Testis (tissue), 5 donors: ENCODE measurements around the gene DGKH. TPM values are rescaled to one million over a fixed set of nuclear protein-coding genes. Genes with fewer than 3 reads are reported as not detected.

Source experiments
- DNase-seq: peaks from one replicate; pipeline ENCODE4 v3.0.0-alpha.2; 2019
- H3K27ac ChIP-seq, 2 donors: fragments of 200-600 bp; sonication (generic); one replicate each; pipeline ENCODE4 v1.5.1; 2019
- H3K27me3 ChIP-seq: fragments of 200-600 bp; sonication (generic); one replicate; pipeline ENCODE4 v1.5.1; 2019
- H3K36me3 ChIP-seq: fragments of 200-600 bp; sonication (generic); one replicate; pipeline ENCODE4 v1.5.1; 2017; ENCODE audit warnings: low read depth; ENCODE audit errors: missing control alignments
- H3K4me1 ChIP-seq: fragments of 200-600 bp; sonication (generic); one replicate; pipeline ENCODE4 v1.5.1; 2019
- H3K4me3 ChIP-seq, 2 donors: fragments of 200-600 bp; sonication (generic); one replicate each; pipeline ENCODE4 v1.5.1; 2017 to 2019
- H3K9me3 ChIP-seq: fragments of 200-600 bp; sonication (generic); one replicate; pipeline ENCODE4 v1.5.1; 2017
- POLR2A ChIP-seq: fragments of 450-650 bp; IDR thresholded peaks from one replicate; pipeline ENCODE4 v1.6.1; 2017; ENCODE audit warnings: antibody characterized with exemption, mild to moderate bottlenecking, moderate library complexity
- WGBS, 2 donors: methylation state at CpG; one replicate each; pipeline ENCODE4 v1.1.5; 2018; 5-methylcytosine and 5-hydroxymethylcytosine counted together
- intact Hi-C: fragments of 100-400 bp; cut with DNase I; formaldehyde crosslinking; loops from one replicate; pipeline ENCODE4 v1.15.1; 2023; ENCODE audit warnings: low total_unique reads
- long read RNA-seq, 2 donors: transcript quantifications; one replicate each; lab custom pipeline, GENCODE V29; 2026
- polyA plus RNA-seq: library from polyadenylated mRNA; stranded (reverse); fragments of 350-450 nt; fragmentation: Illumina TruSeq; extraction: RNeasy Lipid Tissue Mini Kit (QIAGEN cat#74804); gene quantifications from one replicate; pipeline ENCODE4 v1.2.3, GENCODE V29; 2014; ENCODE audit warnings: low read depth, low replicate concordance; ENCODE audit not compliant: insufficient read depth
- total RNA-seq, 2 donors: library from RNA; depleted of rRNA; stranded (reverse); fragments of >200 nt; gene quantifications; one replicate each; pipeline ENCODE4 v1.2.3, GENCODE V29; 2016
- TF ChIP-seq, protein P1 (sequence below), 3 experiments: fragments of 450-650 bp in 2 of 3; fragments of 200-600 bp in 1 of 3; sonication (generic) in 1 of 3; IDR thresholded peaks; one replicate each; pipeline ENCODE4 v1.5.1; 2016 to 2019; ENCODE audit warnings: antibody characterized with exemption in 3 of 3, mild to moderate bottlenecking in 2 of 3, moderate library complexity in 1 of 3

The DGKH gene, protein sequence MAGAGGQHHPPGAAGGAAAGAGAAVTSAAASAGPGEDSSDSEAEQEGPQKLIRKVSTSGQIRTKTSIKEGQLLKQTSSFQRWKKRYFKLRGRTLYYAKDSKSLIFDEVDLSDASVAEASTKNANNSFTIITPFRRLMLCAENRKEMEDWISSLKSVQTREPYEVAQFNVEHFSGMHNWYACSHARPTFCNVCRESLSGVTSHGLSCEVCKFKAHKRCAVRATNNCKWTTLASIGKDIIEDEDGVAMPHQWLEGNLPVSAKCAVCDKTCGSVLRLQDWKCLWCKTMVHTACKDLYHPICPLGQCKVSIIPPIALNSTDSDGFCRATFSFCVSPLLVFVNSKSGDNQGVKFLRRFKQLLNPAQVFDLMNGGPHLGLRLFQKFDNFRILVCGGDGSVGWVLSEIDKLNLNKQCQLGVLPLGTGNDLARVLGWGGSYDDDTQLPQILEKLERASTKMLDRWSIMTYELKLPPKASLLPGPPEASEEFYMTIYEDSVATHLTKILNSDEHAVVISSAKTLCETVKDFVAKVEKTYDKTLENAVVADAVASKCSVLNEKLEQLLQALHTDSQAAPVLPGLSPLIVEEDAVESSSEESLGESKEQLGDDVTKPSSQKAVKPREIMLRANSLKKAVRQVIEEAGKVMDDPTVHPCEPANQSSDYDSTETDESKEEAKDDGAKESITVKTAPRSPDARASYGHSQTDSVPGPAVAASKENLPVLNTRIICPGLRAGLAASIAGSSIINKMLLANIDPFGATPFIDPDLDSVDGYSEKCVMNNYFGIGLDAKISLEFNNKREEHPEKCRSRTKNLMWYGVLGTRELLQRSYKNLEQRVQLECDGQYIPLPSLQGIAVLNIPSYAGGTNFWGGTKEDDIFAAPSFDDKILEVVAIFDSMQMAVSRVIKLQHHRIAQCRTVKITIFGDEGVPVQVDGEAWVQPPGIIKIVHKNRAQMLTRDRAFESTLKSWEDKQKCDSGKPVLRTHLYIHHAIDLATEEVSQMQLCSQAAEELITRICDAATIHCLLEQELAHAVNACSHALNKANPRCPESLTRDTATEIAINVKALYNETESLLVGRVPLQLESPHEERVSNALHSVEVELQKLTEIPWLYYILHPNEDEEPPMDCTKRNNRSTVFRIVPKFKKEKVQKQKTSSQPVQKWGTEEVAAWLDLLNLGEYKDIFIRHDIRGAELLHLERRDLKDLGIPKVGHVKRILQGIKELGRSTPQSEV
- total RNA-seq (10 to 100 TPM in 1 of 2 donors, 1 to 10 TPM in 1; 6.3 to 11.5 TPM), polyA plus RNA-seq (9.8 TPM)
- long read RNA-seq, donor 1, full-length matches to known transcripts, result 1 of 1 reads
- long read RNA-seq, donor 1, partial matches to known transcripts, result 0 of 1 reads
- long read RNA-seq, donor 1, other reads (novel, unspliced or antisense), result 0 of 1 reads
- long read RNA-seq, donor 2, result 0 reads

DNA sequence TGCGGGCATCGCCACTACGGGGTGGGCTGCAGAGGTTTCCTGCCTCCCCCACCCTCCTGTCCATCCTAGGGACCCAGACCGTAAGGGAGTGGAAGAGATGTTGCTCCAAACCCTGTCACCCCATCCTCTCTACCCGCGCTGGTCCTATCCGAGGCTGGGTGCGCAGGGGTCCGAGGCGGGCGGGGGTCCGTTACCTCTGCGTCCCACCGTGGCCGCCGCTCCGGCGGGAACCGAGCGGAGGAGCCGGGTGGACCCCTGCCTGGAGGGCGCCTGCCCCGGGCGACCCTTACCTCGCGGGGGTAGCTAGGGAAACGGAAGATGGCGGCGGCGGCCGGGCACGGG is at the start of gene DGKH:
Gene DGKH (plus strand): TSS at position 307 of the 342 bp plus-strand sequence. CDS start 126 bp downstream, outside the sequence.
- Histone ChIP-seq H3K4me3 (peak within 1 kb of the TSS; percentile 68 to 88), H3K27me3 (no peaks in the 10 kb centered on the region), H3K27ac (peak within 1 kb of the TSS; percentile 75 to 90), H3K4me1 (peaks cover 12% of the 10 kb centered on the region), H3K9me3 (no peaks in the 10 kb centered on the region), H3K36me3 (no peaks in the 10 kb centered on the region)
- TF ChIP-seq POLR2A, result no peak
- TF ChIP-seq, protein P1, sequence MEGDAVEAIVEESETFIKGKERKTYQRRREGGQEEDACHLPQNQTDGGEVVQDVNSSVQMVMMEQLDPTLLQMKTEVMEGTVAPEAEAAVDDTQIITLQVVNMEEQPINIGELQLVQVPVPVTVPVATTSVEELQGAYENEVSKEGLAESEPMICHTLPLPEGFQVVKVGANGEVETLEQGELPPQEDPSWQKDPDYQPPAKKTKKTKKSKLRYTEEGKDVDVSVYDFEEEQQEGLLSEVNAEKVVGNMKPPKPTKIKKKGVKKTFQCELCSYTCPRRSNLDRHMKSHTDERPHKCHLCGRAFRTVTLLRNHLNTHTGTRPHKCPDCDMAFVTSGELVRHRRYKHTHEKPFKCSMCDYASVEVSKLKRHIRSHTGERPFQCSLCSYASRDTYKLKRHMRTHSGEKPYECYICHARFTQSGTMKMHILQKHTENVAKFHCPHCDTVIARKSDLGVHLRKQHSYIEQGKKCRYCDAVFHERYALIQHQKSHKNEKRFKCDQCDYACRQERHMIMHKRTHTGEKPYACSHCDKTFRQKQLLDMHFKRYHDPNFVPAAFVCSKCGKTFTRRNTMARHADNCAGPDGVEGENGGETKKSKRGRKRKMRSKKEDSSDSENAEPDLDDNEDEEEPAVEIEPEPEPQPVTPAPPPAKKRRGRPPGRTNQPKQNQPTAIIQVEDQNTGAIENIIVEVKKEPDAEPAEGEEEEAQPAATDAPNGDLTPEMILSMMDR (IDR thresholded peaks at IDR 0.05), result no peak
- 0% methylated on average over 31 of the region's 32 CpGs; no CpG with 5 or more reads in 1 of the 2 donors for WGBS, 2 donors
- no peak for DNase-seq
- intact Hi-C loops, result no loop called here

DNA sequence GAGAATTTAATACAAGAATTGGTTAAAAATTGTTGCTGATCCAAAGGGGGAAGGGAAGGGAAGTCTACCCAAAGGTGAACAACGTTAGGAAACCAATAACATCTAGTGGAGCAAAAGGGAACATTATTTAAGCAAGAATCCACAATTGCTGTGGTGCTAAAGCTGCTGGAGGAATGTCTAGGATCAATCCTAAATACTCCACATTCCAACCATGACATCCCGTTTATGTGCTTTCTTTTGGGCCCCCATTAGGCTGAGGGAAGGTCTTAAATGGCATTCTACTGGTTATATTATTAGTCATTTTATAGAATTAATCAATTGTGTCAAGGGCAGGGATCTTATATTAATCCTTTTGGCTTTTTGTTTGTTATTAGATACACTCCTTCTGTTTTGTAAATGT is 47.6 kb upstream of the DGKH start:
- H3K4me1 ChIP-seq, result peaks cover 4% of the 10 kb centered on the region
- H3K27ac ChIP-seq, result no peak overlapping the region
- intact Hi-C loops, result no loop called here
- no peak for DNase-seq
- H3K9me3 ChIP-seq, result no peaks in the 10 kb centered on the region
- H3K27me3 ChIP-seq, result no peaks in the 10 kb centered on the region
- 62 to 66% methylated on average over 2 of the region's 2 CpGs for WGBS, 2 donors
- no peak overlapping the region for H3K4me3 ChIP-seq
- no peak for TF ChIP-seq POLR2A
- TF ChIP-seq, protein P1 (IDR thresholded peaks at IDR 0.05), result no peak
- H3K36me3 ChIP-seq, result no peaks in the 10 kb centered on the region

DNA sequence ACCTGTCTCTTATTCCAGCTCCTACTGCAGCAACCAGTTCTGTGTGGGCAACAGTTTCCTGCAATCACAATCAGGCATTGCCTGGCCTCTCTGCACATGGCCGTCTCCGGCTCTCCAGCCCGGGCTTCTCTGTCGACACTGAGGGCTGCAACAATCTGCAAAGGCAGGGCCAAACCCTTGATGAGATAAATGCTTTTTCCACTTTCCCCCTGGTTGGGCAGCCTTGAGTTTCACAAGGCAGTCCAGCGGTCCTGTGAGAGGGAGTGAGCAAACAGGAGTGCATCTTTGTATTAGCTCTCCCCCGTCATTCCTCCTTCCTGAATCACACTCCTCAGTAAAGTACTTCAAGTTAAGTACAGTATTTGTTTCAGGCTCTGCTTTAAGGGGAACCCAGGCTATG is 46.9 kb upstream of the DGKH start:
- TF ChIP-seq POLR2A, result no peak
- TF ChIP-seq, protein P1 (IDR thresholded peaks at IDR 0.05), result no peak
- intact Hi-C loops, result no loop called here
- H3K27me3 ChIP-seq, result no peaks in the 10 kb centered on the region
- H3K9me3 ChIP-seq, result no peaks in the 10 kb centered on the region
- no peak overlapping the region for H3K27ac ChIP-seq
- 35 to 52% methylated on average over 6 of the region's 6 CpGs for WGBS, 2 donors
- H3K36me3 ChIP-seq, result no peaks in the 10 kb centered on the region
- no peak for DNase-seq
- H3K4me1 ChIP-seq, result peaks cover 4% of the 10 kb centered on the region
- H3K4me3 ChIP-seq, result no peak overlapping the region

DNA sequence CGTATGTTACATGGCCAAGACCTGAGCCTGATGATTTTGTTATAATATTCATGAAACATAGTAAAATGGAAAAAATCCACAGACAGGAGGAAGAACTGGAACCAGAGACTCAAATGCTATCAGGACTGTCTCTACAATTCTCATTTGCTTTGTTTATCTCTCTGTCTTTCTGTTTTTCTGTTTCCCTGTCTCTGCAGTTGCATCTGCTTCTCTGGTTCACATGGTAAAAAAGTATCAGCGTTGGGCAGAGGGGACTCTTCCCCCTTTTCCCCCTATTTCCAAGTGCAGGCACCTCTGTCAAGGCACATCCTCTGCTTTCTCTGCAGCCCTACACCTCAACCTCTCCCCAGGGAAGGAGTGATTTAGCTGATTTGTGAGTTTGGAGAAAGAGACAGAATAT is 46.4 kb upstream of the DGKH start:
- intact Hi-C loops, result no loop called here
- TF ChIP-seq, protein P1 (IDR thresholded peaks at IDR 0.05), result no peak
- TF ChIP-seq POLR2A, result no peak
- Histone ChIP-seq H3K9me3 (no peaks in the 10 kb centered on the region), H3K36me3 (no peaks in the 10 kb centered on the region), H3K27me3 (no peaks in the 10 kb centered on the region), H3K4me1 (peaks cover 4% of the 10 kb centered on the region), H3K4me3 (no peak overlapping the region), H3K27ac (no peak overlapping the region)
- no peak for DNase-seq
- 54 to 69% methylated on average over 2 of the region's 2 CpGs for WGBS, 2 donors
